ENCODE results near the gene DNAJC28. TPM values are rescaled to one million over a fixed set of nuclear protein-coding genes. Genes with fewer than 3 reads are reported as not detected.
A peak's percentile ranks its signal among the peaks of the same experiment; 100 is the strongest.

The DNAJC28 gene
- total RNA-seq, 1 donor from 2014 or later, result 2.2 TPM

- no peak for DNase-seq (ENCODE audit: low spot score)
- ATAC-seq, result peak; percentile 13
- intact Hi-C loops (cut with DNase I), result no loop called here
Observed at GRCh38 chr21:33444499-33444898, 47.0 kb downstream of the DNAJC28 start.

GRCh38 chr21:33443194-33443593 is 48.3 kb downstream of the DNAJC28 start:
- intact Hi-C loops (cut with DNase I), result no loop called here
- no peak for ATAC-seq
- no peak for DNase-seq (ENCODE audit: low spot score)

GRCh38 chr21:33441489-33442477 is 49.7 kb downstream of the DNAJC28 start:
- intact Hi-C loops (cut with DNase I), result no loop called here
- ATAC-seq (peak; percentile 39), DNase-seq (ENCODE audit: low spot score) (no peak)

Other genes with a start within 250 kb of the DNAJC28 start
- 25.5 TPM for gene IL10RB, start 225.3 kb downstream of the DNAJC28 start, total RNA-seq
- 61.7 TPM for gene IFNAR1, start 166.7 kb downstream of the DNAJC28 start, total RNA-seq
- gene IFNGR2, start 88.3 kb downstream of the DNAJC28 start, total RNA-seq, result 70.1 TPM
- gene TMEM50B, start 11.7 kb downstream of the DNAJC28 start, total RNA-seq, result 60.9 TPM
- gene GART, start 50.4 kb upstream of the DNAJC28 start, total RNA-seq, result 63.0 TPM
- gene SON, start 51.3 kb upstream of the DNAJC28 start, total RNA-seq, result 375 TPM
- gene DONSON, start 97.0 kb upstream of the DNAJC28 start, total RNA-seq, result 15.3 TPM
- gene CRYZL1, start 150.0 kb upstream of the DNAJC28 start, total RNA-seq, result 59.2 TPM
- gene ITSN1, start 150.8 kb upstream of the DNAJC28 start, total RNA-seq, result 88.8 TPM

All from sciatic nerve (tissue), 2 donors.